CMK (cell line): Measurements from ENCODE around the gene ZNF274.
"Not testable (repeated sequence)": the region's sequence is repeated elsewhere in the genome, so short reads cannot be mapped to it uniquely, and the experiment has no call there.

ENCODE experiments used
- DNase-seq: peaks from one replicate; pipeline ENCODE4 v3.0.0-alpha.2; 2010; ENCODE audit warnings: low read depth

The ZNF274 gene

DNA sequence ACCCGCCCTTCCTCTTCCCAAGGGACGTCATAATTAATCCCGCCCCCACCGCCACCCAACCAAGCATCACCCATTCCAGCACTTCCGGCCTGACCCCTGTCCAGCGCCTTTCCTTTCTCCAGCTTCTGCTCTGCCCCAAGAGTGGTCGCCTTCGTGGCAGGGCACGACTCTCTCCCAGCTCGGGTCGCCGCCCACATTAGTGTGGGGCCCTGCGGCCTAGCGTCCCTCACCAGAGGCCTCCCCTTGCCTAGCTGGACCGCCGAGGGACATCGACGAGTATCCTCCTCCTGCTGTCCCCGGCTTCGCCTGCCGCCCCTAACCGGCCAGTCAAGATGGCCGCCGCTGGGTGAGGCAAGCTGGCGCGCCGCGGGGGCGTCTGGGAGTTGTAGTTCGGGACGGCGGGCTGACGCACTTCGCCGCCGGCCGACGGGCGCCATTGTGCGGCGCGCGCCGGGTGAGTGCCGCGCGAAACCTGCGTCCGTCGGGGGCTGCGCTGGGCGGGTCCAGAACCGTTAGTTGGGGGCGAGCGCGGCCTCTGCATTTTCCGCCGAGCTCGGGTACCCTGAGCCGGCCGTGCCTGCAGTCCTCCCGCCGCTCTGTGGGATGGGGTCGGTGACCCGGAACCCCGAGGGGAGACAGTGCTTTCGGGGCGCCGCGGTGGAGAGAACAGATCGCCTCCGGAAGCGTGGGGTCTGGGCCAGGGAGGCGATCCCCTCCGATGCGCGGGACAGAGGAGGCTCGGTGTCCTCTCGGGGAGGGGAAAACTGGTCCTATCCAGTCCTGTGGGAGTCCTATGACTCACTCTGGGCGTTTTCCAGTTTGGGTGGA, at the start of gene ZNF274:
TSS of gene ZNF274 (plus strand) at position 73 of the 828 bp plus-strand sequence. CDS start 905 bp downstream, outside the sequence.
- peak; percentile 85 for DNase-seq

- no peak for DNase-seq
These were observed 48.6 kb upstream of the ZNF274 start for GRCh38 chr19:58134244-58134643.

DNA sequence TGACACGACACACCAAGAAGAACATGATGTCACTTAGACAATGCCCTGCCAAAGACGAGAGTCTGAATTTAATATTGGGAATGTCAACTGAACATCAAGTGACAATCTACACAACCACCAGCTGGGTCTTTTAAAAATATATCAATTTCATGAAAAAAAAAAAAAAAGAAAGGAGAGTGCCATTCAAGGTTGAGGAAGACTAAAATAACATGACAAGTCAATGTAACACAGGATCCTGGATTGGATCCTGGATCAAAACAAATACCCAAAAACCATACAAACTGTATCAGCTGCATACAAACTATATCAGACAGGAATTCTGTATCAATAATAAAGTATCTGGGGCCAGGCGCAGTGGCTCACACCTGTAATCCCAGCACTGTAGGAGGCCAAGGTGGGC, 37.0 kb upstream of the ZNF274 start:
- DNase-seq, result no peak

GRCh38 chr19:58147475-58147874, 35.4 kb upstream of the ZNF274 start:
- not testable (repeated sequence) for DNase-seq

- peak; percentile 77 for DNase-seq
These were observed 32.4 kb upstream of the ZNF274 start, which contains the start of gene ZNF329 for GRCh38 chr19:58150328-58150921. ZNF329 (minus strand) TSS chr19:58150789; CDS start chr19:58129503, 21,286 bp downstream.

- DNase-seq, result no peak
These were observed 29.5 kb upstream of the ZNF274 start for GRCh38 chr19:58153386-58153785.

GRCh38 chr19:58154287-58154678, 28.6 kb upstream of the ZNF274 start:
- no peak for DNase-seq

DNA sequence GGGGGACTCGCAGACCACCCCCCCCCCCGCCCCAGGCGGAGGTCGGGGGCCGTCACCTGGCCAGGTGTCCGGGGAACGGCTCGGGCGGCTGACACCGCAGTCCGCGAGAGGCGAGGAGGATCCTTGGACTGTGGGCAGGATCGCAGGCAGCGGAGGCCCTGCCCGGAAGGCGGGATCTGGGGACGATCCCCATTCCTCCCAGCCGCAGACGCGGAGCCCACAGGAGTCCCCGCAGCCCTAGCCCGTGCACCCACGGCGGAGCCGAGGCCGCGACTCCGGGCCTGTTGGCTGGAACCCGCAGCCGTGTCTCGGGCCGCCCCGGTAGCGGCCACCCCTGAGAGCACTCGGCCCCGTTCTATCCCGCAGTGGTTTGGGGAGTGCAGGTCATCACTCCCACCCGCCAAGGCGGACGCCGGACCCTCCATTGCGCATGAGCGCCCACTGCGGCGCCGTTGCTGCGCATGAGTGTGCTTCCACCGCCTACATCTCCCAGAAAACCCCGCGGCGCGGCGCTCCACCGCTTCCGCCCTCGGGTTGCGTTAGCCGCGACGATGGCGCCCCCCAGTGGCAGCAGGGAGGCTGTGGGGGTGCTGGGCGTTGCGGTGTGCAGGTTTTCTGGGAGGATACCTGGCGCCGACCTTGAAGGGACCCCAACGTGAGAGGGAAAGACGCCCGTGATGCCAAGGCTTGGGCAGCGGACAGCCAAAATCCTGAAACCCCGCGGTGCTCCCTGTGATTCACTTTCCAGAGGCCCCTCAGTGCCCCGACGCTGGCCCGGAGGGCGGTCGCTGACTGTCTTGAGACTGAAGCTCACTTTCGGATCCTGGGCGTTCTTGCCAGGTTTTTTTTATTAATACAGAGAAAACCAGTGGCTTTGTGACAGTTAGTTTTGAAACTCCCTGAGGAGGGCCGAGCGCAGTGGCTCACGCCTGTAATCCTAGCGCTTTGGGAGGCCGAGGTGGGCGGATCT, 27.9 kb upstream of the ZNF274 start:
- peak; percentile 62 for DNase-seq

DNA sequence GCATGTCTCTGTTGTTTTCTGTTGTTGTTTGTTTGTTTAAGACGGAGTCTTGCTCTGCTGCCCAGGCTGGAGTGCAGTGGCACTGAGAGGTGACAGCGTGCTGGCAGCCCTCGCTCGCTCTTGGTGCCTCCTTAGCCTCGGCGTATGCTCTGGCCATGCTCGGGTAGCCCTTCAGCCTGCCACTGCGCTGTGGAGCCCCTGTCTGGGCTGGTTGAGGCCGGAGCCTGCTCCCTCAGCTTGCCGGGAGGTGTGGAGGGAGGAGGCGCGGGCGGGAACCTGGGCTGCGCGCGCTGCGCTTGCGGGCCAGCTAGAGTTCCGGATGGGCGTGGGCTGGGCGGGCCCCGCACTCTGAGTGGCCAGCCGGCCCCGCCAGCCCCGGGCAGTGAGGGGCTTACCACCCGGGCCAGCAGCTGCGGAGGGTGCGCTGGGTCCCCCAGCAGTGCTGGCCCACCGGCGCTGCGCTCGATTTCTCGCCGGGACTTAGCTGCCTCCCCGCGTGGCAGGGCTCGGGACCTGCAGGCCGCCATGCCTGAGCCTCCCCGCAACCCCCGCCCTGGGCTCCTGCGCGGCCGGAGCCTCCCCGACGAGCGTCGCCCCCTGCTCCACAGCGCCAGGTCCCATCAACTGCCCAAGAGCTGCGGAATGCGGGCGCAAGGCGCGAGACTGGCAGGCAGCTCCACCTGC, 25.7 kb upstream of the ZNF274 start:
- DNase-seq, result no peak

DNA sequence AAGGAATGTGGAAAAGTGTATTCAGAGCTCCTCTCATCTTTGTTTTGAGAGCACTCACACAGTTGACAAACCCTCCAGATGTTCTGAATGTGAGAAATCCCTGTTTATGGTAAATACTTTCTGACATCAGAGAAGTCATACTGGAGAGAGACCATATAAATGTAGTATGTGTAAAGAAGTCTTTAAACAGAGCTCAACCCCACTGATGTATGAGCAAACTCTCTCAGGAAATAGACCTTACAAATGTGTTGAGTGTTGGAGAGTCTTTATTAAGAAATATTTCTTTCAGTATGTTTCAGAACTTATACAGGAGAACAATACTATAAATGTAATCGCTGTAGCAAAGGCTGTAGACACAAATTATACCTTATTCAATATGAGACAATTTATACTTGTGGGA, 16.6 kb upstream of the ZNF274 start:
- DNase-seq, result no peak

GRCh38 chr19:58166708-58167280, 16.1 kb upstream of the ZNF274 start:
- no peak for DNase-seq

DNA sequence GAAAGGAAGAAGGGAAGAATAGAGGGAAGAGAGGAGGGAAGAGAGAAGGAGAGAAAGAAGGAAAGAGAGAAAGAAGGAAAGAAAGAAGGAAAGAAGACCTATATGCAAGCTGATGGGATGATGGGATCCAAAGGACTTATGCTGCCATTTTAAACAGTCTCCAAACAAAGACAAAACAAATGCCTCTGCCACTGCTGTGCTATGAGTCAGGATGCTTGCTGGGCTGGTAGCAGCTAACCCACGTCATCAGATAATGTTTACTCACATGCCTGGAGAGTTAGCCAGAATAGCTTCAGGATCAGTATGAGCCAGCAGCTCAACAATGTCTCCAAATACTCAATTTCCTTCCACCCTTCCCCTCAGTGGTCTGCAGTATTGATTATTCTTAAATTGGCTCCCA, 12.0 kb upstream of the ZNF274 start:
- DNase-seq, result no peak

DNA sequence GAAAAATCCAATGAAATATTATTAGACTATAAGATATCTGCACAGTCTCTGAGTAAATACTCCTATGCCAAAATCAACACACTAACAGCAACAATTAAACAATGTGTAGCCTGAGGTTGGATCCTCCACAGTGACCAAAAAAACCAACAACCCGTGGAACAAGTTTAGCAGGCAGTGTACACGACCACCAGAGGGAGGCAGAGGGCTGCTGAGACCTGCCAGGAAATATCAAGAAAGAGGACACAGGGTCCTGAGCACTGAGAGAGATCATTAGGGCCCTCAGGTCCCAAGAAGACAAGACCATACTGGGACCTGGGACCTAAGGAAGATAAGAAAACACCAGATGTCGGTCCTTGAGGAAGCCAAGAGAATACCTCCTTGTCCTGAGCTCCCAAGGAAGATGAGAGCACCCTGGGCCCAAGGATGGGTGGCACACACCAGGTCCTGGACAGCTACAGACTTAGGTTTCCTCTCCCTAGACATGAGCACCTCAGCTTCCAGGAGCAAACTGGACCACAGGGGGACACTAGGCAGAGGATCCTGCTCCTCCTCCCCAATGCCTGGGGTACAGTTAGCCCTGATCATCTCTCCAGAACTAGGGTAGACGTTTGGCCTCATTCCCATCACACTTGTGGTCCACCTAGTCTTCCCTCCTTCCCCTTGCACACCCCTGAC, 822 bp upstream of the ZNF274 start:
- peak; percentile 79 for DNase-seq

- peak; percentile 97 for DNase-seq
These were observed 278 bp upstream of the ZNF274 start for GRCh38 chr19:58182577-58182988.

DNA sequence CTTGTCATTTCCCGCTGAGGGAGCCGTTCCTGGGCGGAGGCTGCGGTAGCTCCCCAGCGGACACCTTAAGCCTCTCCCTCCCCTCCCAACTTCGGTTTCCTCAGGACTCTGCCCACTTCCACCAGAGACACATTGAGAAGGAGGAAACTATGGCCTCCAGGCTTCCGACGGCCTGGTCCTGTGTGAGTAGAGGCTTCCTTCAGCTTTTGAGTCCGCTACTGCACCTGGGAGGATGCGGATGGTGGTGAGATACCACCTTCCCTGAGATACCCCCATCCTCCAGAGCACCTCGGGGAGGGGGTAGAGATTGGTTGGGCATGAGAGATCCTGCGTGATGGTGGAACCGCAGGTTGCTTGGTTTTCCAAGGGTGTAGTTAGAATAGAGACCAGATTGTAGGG, 955 bp downstream of the ZNF274 start:
- no peak for DNase-seq

DNA sequence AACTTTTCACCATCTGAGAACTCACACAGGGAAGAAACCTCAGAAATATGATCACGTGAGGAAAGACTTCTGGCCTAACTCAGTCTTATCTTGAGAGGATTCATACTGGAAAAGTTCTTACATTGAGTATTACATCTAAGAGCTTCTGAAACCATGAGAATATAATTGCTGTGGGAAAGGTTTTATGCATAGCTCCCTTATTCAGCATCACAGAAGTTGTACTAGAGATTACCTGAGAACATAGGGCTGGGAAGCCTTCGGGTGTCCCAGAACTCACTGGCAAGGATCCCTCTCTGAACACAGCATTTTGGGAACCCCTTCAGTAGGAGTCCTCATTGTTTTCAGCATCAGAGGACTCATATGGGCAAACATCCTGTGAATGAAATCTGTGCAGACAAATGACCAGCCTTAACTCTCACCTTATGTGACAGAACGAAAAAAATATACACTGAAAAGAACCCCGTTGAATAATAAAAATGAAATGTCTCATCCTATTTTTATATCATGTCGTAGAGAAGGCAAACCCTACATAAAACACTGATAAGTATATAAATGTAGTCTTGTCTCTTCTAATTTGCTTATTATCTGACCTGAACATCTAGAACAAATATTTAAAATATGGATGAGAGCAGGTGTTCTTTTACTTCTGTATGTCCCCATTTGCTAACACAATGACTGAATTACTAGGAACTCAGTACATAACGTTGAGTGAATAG, 14.2 kb downstream of the ZNF274 start:
- DNase-seq, result no peak

DNA sequence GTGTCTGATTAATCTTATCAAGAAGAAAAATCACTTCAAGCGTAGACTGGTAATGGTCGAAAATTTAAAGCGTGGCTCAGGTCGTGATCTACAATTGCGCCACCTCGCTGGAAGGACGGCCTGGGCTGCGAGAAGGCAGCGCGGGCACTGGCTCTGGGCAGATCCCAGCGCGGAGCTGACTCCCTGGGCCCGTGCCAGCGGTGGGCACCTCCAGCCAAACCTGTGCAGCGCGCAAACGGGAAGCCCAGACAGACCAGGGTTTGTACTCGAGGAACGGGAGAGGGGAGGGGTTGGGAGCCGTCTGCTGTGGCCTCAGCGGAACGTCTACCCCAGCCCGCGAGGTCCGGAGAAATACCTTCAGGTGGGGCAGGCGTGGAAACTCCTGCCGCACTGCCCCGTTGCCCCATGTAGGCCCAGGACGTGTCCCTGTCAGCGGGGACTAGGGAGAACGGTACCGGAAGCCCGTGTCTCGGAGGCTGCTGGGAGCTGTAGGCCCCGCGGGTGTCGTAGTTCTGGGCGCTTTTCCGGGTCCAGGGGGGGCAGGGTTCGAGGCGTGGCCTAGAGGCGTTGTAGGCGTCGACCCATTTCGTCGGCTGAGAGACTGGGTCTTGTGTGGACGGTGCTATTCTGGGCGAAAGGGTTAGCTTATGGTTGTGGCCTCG, 21.1 kb downstream of the ZNF274 start:
- no peak for DNase-seq

- DNase-seq, result no peak
These were observed 21.7 kb downstream of the ZNF274 start for GRCh38 chr19:58204566-58204965.

DNA sequence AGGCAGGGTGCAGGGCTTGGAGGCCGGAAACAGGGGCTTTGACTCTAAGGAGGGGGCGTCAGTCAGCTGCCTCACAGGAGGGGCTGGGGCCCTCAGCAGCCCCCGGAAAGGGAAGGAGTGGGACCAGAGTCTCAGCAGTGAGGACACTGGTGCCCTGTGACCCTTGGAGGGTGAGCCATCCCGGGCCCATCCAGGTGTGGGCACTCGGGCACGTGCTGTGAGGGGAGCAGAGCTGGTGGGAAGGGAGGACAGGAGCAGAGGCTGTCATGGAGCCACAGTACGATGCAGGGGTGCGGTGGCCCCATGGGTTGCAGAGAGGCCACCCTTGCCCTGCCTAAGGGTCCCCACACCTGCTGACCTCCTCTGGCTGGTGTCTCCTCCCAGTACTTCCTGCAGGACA, 26.7 kb downstream of the ZNF274 start:
- DNase-seq, result no peak
